ENCODE measurements around the gene FAM20C. TPM values are rescaled to one million over a fixed set of nuclear protein-coding genes. Genes with fewer than 3 reads are reported as not detected.

The FAM20C gene
- total and polyA plus RNA-seq, 2 of the 8 experiments (the other 6 are each of a cell fraction or from before 2014, with no cell fraction given), result 9.5 to 34.8 TPM

DNA sequence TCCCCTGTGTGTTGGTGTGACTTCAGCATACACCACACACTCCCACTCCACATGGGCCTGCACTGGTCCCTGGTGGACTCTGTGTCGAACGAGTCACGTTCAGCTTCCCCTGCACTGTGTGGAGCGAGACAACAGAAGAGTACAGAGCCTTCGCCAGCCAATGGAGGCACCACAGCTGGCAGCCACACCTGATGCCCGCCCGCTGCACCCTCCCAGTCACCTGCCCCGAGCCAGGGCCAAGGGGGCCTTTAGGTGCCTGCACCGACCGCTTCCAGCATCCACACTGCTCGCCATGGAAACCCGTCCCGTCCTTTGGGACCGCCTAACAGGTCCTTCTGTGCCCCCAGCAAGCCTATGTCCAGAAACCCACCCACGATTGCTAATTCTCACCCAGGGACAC, 106.8 kb downstream of the FAM20C start:
- H4K8ac ChIP-seq (ENCODE audit: extremely low read depth, insufficient read depth, low read length), result no peak overlapping the region
- no peak overlapping the region for H2BK5ac ChIP-seq (ENCODE audit: low read depth, low read length)
- H3K4me2 ChIP-seq (ENCODE audit: insufficient read depth in 1 of 2, low read depth in 2 of 2, low read length in 2 of 2), result no peak overlapping the region
- FAIRE-seq, result no peak
- H3K4me1 ChIP-seq (replicated peaks in 1 of 4; ENCODE audit: control insufficient read depth in 3 of 4, insufficient read depth in 4 of 4, low read length in 3 of 4), result no peaks in the 10 kb centered on the region; a peak in 1 of 7 replicates
- H2BK120ac ChIP-seq (replicated peaks; ENCODE audit: low read depth, low read length), result no peak overlapping the region
- H2BK15ac ChIP-seq (ENCODE audit: low read length), result no peak overlapping the region
- 93% methylated on average over 15 of the region's 15 CpGs; no CpG with 5 or more reads in 1 of the 2 experiments for WGBS, 2 experiments (ENCODE audit: extremely low coverage in 1 of 2, insufficient coverage in 1 of 2, insufficient read length in 1 of 2, insufficient replicate concordance in 2 of 2, low coverage in 1 of 2, low lambda C conversion rate in 2 of 2, missing lambda C conversion rate in 1 of 2)
- H3K79me1 ChIP-seq (ENCODE audit: low read depth, low read length), result no peaks in the 10 kb centered on the region
- no peak overlapping the region for H3K23ac ChIP-seq (ENCODE audit: insufficient read length)
- peaks cover 0 to 3% of the 10 kb centered on the region in 2 experiments for H4K20me1 ChIP-seq (replicated peaks in 1 of 2; ENCODE audit: control insufficient read depth in 1 of 2, insufficient read depth in 2 of 2, low read length in 2 of 2)
- H2BK12ac ChIP-seq (ENCODE audit: low read depth, low read length), result no peak overlapping the region
- no peak overlapping the region for H2AK5ac ChIP-seq (ENCODE audit: low read depth, low read length)
- H3K23me2 ChIP-seq (ENCODE audit: low read depth, low read length), result peaks cover 3% of the 10 kb centered on the region; the same call in 1 of the 2 replicates
- no peaks in the 10 kb centered on the region for H3K27me3 ChIP-seq (replicated peaks in 1 of 4; ENCODE audit: control insufficient read depth in 3 of 4, extremely low read depth in 1 of 4, insufficient read depth in 3 of 4, low read length in 3 of 4)
- no peak overlapping the region for H3K56ac ChIP-seq (replicated peaks; ENCODE audit: insufficient read length, low read depth, low read length)
- H3K4me3 ChIP-seq (ENCODE audit: extremely low read depth in 1 of 4, insufficient read depth in 2 of 4, low read depth in 3 of 4, low read length in 4 of 4), result no peak overlapping the region
- no peak overlapping the region for H4K5ac ChIP-seq (ENCODE audit: insufficient read length, low read depth, low read length)
- H3K4ac ChIP-seq (replicated peaks; ENCODE audit: insufficient read length, low read depth, low read length), result no peak overlapping the region
- H3K14ac ChIP-seq (ENCODE audit: insufficient read length), result no peak overlapping the region
- H3K27ac ChIP-seq (ENCODE audit: low read depth, low read length), result no peak overlapping the region; the same call in 1 of the 2 replicates
- DNase-seq (ENCODE audit: low read depth in 1 of 2, low spot score in 2 of 2), result peak in 1 of 2 experiments; percentile 36
- H3K18ac ChIP-seq (ENCODE audit: extremely low read depth, low read length), result no peak overlapping the region
- H3K79me2 ChIP-seq (ENCODE audit: control insufficient read depth in 1 of 2, insufficient read depth in 2 of 2, low read length in 2 of 2), result no peaks in the 10 kb centered on the region
- no peak overlapping the region for H3K9ac ChIP-seq (replicated peaks in 1 of 4; ENCODE audit: extremely low read depth in 1 of 4, low read depth in 3 of 4, low read length in 3 of 4)
- no peak overlapping the region for H4K91ac ChIP-seq (replicated peaks; ENCODE audit: insufficient read length, low read length)
- ChIA-PET POLR2A (ENCODE audit: partially characterized antibody) (no interaction called here), CTCF (ENCODE audit: partially characterized antibody) (no interaction called here)
- peaks cover under 1 to 5% of the 10 kb centered on the region in 2 experiments; a peak in 2 of 4 replicates for H3K9me3 ChIP-seq (ENCODE audit: insufficient read depth in 2 of 2, low read depth in 1 of 2, low read length in 1 of 2)
- H2BK20ac ChIP-seq (ENCODE audit: low read length), result no peak overlapping the region
- H3K36me3 ChIP-seq (ENCODE audit: control insufficient read depth in 2 of 4, insufficient read depth in 4 of 4, low read length in 3 of 4), result no peaks in the 10 kb centered on the region
- no peak overlapping the region for H2AFZ ChIP-seq (ENCODE audit: low read length)
- TF ChIP-seq, protein P1, sequence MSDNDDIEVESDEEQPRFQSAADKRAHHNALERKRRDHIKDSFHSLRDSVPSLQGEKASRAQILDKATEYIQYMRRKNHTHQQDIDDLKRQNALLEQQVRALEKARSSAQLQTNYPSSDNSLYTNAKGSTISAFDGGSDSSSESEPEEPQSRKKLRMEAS (IDR thresholded peaks at IDR 0.05), result no peak
- TF ChIP-seq, protein P2, sequence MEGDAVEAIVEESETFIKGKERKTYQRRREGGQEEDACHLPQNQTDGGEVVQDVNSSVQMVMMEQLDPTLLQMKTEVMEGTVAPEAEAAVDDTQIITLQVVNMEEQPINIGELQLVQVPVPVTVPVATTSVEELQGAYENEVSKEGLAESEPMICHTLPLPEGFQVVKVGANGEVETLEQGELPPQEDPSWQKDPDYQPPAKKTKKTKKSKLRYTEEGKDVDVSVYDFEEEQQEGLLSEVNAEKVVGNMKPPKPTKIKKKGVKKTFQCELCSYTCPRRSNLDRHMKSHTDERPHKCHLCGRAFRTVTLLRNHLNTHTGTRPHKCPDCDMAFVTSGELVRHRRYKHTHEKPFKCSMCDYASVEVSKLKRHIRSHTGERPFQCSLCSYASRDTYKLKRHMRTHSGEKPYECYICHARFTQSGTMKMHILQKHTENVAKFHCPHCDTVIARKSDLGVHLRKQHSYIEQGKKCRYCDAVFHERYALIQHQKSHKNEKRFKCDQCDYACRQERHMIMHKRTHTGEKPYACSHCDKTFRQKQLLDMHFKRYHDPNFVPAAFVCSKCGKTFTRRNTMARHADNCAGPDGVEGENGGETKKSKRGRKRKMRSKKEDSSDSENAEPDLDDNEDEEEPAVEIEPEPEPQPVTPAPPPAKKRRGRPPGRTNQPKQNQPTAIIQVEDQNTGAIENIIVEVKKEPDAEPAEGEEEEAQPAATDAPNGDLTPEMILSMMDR (IDR thresholded peaks at IDR 0.05; ENCODE audit: control extremely low read depth in 1 of 3, insufficient read depth in 1 of 3, low read depth in 1 of 3, low read length in 3 of 3), result no peak
- TF ChIP-seq KDM1A (IDR thresholded peaks at IDR 0.05; ENCODE audit: borderline replicate concordance, low read length) (no peak), JUND (IDR thresholded peaks at IDR 0.05; ENCODE audit: low read length) (no peak), KDM4A (IDR thresholded peaks at IDR 0.05; ENCODE audit: low read depth, low read length, severe bottlenecking) (no peak), TBP (IDR thresholded peaks at IDR 0.05; ENCODE audit: low read depth, low read length) (no peak), MAFK (IDR thresholded peaks at IDR 0.05; ENCODE audit: low read depth, low read length) (no peak), TAF1 (IDR thresholded peaks at IDR 0.05; ENCODE audit: low read depth, low read length) (no peak), BACH1 (IDR thresholded peaks at IDR 0.05; ENCODE audit: low read length) (no peak), HDAC2 (IDR thresholded peaks at IDR 0.05; ENCODE audit: borderline replicate concordance in 1 of 2, low read depth in 2 of 2, low read length in 2 of 2) (no peak), NANOG (IDR thresholded peaks at IDR 0.05; ENCODE audit: insufficient read depth, low read depth, low read length, poor library complexity, severe bottlenecking) (no peak), SP1 (IDR thresholded peaks at IDR 0.05; ENCODE audit: low read depth, low read length) (no peak)
